NB4 (cell line): ENCODE data around the gene REL.

ENCODE experiments used
- MYC ChIP-seq: IDR thresholded peaks from 2 replicates; pipeline ENCODE4 v1.6.1; 2011; ENCODE audit warnings: low read depth, low read length
- POLR2A ChIP-seq: IDR thresholded peaks from 2 replicates; pipeline ENCODE4 v1.6.1; 2011; ENCODE audit warnings: mild to moderate bottlenecking; ENCODE audit not compliant: insufficient read length; ENCODE audit errors: extremely low read depth
- TF ChIP-seq, protein P1 (sequence below): IDR thresholded peaks from 2 replicates; pipeline ENCODE4 v1.6.1; 2011; ENCODE audit warnings: low read depth, low read length
- TF ChIP-seq, protein P2 (sequence below): IDR thresholded peaks from one replicate; pipeline ENCODE4 v1.5.1; 2012; ENCODE audit warnings: low read depth, low read length

DNA sequence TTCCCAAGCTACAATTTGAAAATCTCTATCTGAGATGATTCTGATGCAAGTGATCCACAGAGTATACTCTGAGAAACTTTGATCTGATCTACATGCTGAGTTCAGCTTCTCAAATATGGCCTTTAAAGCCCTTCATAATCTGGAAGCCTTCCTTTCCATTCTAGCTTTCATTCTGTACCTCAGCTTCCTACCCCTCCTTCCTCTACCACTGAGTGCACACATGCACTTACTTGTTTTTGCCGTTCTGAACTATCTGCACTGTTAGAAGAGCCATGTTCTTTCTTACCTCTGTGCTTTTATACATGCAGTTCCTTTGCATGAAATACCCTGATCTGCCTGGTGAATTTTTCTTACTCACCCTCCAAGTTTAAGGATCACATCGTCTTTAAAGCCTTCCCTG, 25.0 kb downstream of the REL start:
- TF ChIP-seq, protein P1, sequence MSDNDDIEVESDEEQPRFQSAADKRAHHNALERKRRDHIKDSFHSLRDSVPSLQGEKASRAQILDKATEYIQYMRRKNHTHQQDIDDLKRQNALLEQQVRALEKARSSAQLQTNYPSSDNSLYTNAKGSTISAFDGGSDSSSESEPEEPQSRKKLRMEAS, result no peak
- TF ChIP-seq, protein P2, sequence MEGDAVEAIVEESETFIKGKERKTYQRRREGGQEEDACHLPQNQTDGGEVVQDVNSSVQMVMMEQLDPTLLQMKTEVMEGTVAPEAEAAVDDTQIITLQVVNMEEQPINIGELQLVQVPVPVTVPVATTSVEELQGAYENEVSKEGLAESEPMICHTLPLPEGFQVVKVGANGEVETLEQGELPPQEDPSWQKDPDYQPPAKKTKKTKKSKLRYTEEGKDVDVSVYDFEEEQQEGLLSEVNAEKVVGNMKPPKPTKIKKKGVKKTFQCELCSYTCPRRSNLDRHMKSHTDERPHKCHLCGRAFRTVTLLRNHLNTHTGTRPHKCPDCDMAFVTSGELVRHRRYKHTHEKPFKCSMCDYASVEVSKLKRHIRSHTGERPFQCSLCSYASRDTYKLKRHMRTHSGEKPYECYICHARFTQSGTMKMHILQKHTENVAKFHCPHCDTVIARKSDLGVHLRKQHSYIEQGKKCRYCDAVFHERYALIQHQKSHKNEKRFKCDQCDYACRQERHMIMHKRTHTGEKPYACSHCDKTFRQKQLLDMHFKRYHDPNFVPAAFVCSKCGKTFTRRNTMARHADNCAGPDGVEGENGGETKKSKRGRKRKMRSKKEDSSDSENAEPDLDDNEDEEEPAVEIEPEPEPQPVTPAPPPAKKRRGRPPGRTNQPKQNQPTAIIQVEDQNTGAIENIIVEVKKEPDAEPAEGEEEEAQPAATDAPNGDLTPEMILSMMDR, result no peak
- TF ChIP-seq POLR2A (no peak), MYC (no peak)
